C4-2B (cell line): ENCODE measurements around the gene TGFB3.

ENCODE experiments used
- ZFX ChIP-seq: fragments of 450-650 bp; IDR thresholded peaks from 2 replicates; pipeline ENCODE4 v1.6.1; 2017
- TF ChIP-seq, protein P1 (sequence below): fragments of 450-650 bp; conservative IDR thresholded peaks from 2 replicates; pipeline ENCODE4 v1.5.1; 2017; ENCODE audit warnings: mild to moderate bottlenecking

DNA sequence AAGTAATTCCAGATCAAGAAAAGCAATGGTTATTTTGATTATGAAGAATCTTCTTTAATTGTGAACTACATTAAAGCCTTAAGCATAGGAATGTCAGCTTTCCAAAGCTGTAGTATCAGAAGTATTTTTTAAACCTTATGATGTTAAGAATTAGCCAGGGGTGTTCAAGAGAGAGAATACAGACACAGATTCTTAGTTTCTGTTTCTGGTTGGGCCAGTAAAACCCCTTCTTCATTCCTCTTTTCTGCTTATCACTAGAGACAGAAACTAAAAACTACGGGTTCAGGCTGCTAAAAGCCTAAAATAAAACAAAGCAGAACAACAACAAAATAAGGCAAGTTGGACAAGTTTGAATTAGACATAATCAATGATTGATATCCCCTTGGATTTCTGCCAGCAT is 42.0 kb upstream of the TGFB3 start:
- TF ChIP-seq, protein P1, sequence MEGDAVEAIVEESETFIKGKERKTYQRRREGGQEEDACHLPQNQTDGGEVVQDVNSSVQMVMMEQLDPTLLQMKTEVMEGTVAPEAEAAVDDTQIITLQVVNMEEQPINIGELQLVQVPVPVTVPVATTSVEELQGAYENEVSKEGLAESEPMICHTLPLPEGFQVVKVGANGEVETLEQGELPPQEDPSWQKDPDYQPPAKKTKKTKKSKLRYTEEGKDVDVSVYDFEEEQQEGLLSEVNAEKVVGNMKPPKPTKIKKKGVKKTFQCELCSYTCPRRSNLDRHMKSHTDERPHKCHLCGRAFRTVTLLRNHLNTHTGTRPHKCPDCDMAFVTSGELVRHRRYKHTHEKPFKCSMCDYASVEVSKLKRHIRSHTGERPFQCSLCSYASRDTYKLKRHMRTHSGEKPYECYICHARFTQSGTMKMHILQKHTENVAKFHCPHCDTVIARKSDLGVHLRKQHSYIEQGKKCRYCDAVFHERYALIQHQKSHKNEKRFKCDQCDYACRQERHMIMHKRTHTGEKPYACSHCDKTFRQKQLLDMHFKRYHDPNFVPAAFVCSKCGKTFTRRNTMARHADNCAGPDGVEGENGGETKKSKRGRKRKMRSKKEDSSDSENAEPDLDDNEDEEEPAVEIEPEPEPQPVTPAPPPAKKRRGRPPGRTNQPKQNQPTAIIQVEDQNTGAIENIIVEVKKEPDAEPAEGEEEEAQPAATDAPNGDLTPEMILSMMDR = no peak
- no peak for TF ChIP-seq ZFX
